ENCODE results near the gene MYO6.
"Not testable (repeated sequence)": the region's sequence is repeated elsewhere in the genome, so short reads cannot be mapped to it uniquely, and the experiment has no call there.

GRCh38 chr6:75731029-75731428 is 18.0 kb upstream of the MYO6 start:
- TF ChIP-seq CTCF (conservative IDR thresholded peaks at IDR 0.05; ENCODE audit: low read length); EZH2phosphoT487 (IDR thresholded peaks at IDR 0.05; ENCODE audit: borderline replicate concordance): not testable (repeated sequence)

All from Loucy (cell line).